Ishikawa (cell line): ENCODE measurements around the gene TM9SF2.

Source experiments
- CEBPB ChIP-seq: IDR thresholded peaks from 2 replicates; pipeline ENCODE4 v1.6.1; 2012
- CREB1 ChIP-seq: IDR thresholded peaks from 2 replicates; pipeline ENCODE4 v1.6.1; 2012; ENCODE audit warnings: low read depth
- EGR1 ChIP-seq: IDR thresholded peaks from 2 replicates; pipeline ENCODE4 v1.6.1; 2012
- EP300 ChIP-seq: IDR thresholded peaks from 2 replicates; pipeline ENCODE4 v1.6.1; 2012; ENCODE audit warnings: borderline replicate concordance
- FOXM1 ChIP-seq: IDR thresholded peaks from 2 replicates; pipeline ENCODE4 v1.6.1; 2012; ENCODE audit warnings: low read depth, borderline replicate concordance
- MAX ChIP-seq: IDR thresholded peaks from 2 replicates; pipeline ENCODE4 v1.6.1; 2012
- NFIC ChIP-seq: IDR thresholded peaks from 2 replicates; pipeline ENCODE4 v1.6.1; 2012
- RAD21 ChIP-seq: IDR thresholded peaks from 2 replicates; pipeline ENCODE4 v1.6.1; 2012; ENCODE audit warnings: low read depth
- REST ChIP-seq: IDR thresholded peaks from 2 replicates; pipeline ENCODE4 v1.6.1; 2012; ENCODE audit warnings: low read depth, mild to moderate bottlenecking
- TAF1 ChIP-seq: IDR thresholded peaks from 2 replicates; pipeline ENCODE4 v1.6.1; 2012; ENCODE audit warnings: low read depth, mild to moderate bottlenecking
- TCF12 ChIP-seq: IDR thresholded peaks from 2 replicates; pipeline ENCODE4 v1.6.1; 2012; ENCODE audit warnings: low read depth
- TEAD4 ChIP-seq: IDR thresholded peaks from 2 replicates; pipeline ENCODE4 v1.6.1; 2012
- USF1 ChIP-seq: IDR thresholded peaks from 2 replicates; pipeline ENCODE4 v1.6.1; 2012
- YY1 ChIP-seq: IDR thresholded peaks from 2 replicates; pipeline ENCODE4 v1.6.1; 2012; ENCODE audit warnings: low read depth
- ZBTB7A ChIP-seq: IDR thresholded peaks from 2 replicates; pipeline ENCODE4 v1.6.1; 2012; ENCODE audit warnings: low read depth

Gene TM9SF2

DNA sequence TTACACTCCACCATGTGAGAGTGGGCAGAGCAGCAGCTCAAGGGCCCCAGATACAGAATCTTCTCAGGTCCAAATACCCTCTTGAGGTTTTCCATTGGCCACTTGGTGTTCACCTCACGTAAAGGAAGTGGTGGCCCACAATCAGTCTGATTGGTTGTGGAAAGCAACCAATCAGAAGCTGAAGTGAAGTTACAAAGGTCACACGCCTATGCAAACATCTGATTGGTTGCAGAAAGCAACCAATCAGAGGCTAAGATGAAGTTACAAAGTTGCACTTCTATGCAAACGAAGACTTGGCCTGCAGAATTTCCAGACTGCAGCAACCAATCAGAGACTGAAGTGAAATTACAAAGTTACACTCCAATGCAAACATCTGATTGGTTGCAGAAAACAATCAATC is 14.3 kb upstream of the TM9SF2 start:
- TF ChIP-seq EGR1 = no peak
- no peak for TF ChIP-seq CREB1
- no peak for TF ChIP-seq TAF1
- no peak for TF ChIP-seq TCF12
- no peak for TF ChIP-seq MAX
- no peak for TF ChIP-seq YY1
- no peak for TF ChIP-seq EP300
- TF ChIP-seq REST = no peak
- no peak for TF ChIP-seq CEBPB
- no peak for TF ChIP-seq TEAD4
- no peak for TF ChIP-seq RAD21
- TF ChIP-seq USF1 = no peak
- TF ChIP-seq ZBTB7A = no peak
- no peak for TF ChIP-seq NFIC
- TF ChIP-seq FOXM1 = no peak

- no peak for TF ChIP-seq EP300
- TF ChIP-seq NFIC = no peak
- TF ChIP-seq EGR1 = no peak
- no peak for TF ChIP-seq TAF1
- TF ChIP-seq CEBPB = no peak
- TF ChIP-seq FOXM1 = no peak
- no peak for TF ChIP-seq CREB1
- TF ChIP-seq TCF12 = no peak
- TF ChIP-seq ZBTB7A = no peak
- TF ChIP-seq YY1 = no peak
- no peak for TF ChIP-seq REST
- no peak for TF ChIP-seq USF1
- no peak for TF ChIP-seq RAD21
These were observed 12.2 kb upstream of the TM9SF2 start for GRCh38 chr13:99489028-99489427.

DNA sequence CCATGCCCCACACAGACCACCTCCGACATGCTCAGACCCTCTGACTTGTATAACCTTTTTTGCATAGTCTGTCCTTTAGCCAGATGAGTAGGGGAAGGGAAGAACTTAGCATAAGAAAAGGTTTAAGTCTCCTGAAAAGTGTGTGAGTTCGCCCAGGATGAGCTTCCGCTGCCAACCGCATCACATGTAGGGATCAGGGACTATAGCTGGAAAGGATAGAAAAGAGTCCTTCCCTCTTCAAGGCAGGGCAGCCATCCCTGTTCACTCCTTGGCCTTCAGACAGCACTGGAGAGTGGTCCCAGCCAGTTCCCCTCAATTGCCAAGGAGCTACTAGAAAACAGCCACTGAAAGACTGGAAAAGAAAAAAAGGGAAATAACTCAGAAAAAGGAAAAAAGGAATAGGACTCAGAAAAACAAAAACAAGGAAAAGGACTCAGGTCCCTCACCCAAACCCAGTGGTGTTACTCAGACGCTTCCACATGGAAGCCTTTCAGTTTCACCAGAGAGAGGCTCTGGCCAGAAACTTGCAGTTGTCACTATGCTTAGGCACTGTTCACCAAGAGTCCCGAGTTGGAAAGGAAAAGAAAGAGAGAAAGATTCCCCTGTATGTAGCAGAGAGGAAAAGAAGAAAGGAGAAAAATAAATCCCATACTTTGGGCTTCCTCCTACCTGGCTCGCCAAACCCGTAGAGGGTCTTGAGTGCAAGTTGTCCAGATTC is 5.6 kb upstream of the TM9SF2 start:
- TF ChIP-seq YY1 (no peak), NFIC (no peak), TAF1 (no peak), RAD21 (no peak), EP300 (no peak), FOXM1 (no peak), CREB1 (no peak), EGR1 (no peak), USF1 (no peak), MAX (no peak), ZBTB7A (no peak), REST (no peak), CEBPB (no peak), TEAD4 (no peak), TCF12 (no peak)
